Measurements from ENCODE around the gene GLS.

Gene GLS

DNA sequence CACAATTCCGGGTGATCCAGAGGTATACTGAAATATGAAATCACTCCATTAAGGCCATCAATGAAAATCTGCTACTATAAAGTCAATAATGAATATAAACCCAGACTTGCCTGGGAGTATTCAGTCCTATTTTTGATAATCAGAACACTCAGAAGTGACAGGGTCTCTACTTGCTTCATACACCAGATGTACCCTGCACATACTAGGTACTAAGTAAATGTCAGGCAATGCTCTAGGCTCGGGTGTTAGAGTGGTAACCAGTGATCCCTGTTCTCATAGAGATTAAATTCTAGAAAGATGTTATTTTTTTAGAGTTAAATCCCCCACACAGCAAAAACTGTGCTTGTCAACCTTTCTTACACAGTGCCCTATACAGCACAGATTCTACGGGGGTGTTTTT is 121.0 kb downstream of the GLS start:
- TF ChIP-seq, protein P1, sequence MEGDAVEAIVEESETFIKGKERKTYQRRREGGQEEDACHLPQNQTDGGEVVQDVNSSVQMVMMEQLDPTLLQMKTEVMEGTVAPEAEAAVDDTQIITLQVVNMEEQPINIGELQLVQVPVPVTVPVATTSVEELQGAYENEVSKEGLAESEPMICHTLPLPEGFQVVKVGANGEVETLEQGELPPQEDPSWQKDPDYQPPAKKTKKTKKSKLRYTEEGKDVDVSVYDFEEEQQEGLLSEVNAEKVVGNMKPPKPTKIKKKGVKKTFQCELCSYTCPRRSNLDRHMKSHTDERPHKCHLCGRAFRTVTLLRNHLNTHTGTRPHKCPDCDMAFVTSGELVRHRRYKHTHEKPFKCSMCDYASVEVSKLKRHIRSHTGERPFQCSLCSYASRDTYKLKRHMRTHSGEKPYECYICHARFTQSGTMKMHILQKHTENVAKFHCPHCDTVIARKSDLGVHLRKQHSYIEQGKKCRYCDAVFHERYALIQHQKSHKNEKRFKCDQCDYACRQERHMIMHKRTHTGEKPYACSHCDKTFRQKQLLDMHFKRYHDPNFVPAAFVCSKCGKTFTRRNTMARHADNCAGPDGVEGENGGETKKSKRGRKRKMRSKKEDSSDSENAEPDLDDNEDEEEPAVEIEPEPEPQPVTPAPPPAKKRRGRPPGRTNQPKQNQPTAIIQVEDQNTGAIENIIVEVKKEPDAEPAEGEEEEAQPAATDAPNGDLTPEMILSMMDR (IDR thresholded peaks at IDR 0.05; ENCODE audit: insufficient read depth, low read length) = no peak
- no peak for TF ChIP-seq POLR2AphosphoS5 (IDR thresholded peaks at IDR 0.05; ENCODE audit: low read depth)
- TF ChIP-seq, protein P2, sequence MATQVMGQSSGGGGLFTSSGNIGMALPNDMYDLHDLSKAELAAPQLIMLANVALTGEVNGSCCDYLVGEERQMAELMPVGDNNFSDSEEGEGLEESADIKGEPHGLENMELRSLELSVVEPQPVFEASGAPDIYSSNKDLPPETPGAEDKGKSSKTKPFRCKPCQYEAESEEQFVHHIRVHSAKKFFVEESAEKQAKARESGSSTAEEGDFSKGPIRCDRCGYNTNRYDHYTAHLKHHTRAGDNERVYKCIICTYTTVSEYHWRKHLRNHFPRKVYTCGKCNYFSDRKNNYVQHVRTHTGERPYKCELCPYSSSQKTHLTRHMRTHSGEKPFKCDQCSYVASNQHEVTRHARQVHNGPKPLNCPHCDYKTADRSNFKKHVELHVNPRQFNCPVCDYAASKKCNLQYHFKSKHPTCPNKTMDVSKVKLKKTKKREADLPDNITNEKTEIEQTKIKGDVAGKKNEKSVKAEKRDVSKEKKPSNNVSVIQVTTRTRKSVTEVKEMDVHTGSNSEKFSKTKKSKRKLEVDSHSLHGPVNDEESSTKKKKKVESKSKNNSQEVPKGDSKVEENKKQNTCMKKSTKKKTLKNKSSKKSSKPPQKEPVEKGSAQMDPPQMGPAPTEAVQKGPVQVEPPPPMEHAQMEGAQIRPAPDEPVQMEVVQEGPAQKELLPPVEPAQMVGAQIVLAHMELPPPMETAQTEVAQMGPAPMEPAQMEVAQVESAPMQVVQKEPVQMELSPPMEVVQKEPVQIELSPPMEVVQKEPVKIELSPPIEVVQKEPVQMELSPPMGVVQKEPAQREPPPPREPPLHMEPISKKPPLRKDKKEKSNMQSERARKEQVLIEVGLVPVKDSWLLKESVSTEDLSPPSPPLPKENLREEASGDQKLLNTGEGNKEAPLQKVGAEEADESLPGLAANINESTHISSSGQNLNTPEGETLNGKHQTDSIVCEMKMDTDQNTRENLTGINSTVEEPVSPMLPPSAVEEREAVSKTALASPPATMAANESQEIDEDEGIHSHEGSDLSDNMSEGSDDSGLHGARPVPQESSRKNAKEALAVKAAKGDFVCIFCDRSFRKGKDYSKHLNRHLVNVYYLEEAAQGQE (IDR thresholded peaks at IDR 0.05; ENCODE audit: insufficient replicate concordance, low read depth) = no peak
- no peak for TF ChIP-seq GABPA (IDR thresholded peaks at IDR 0.05; ENCODE audit: low read depth)
- TF ChIP-seq SPI1 (IDR thresholded peaks at IDR 0.05; ENCODE audit: borderline replicate concordance, low read depth) = no peak
- no peak overlapping the region for H3K27ac ChIP-seq (replicated peaks)
- DNase-seq (ENCODE audit: low read depth in 1 of 2, low spot score in 1 of 2) = no peak

DNA sequence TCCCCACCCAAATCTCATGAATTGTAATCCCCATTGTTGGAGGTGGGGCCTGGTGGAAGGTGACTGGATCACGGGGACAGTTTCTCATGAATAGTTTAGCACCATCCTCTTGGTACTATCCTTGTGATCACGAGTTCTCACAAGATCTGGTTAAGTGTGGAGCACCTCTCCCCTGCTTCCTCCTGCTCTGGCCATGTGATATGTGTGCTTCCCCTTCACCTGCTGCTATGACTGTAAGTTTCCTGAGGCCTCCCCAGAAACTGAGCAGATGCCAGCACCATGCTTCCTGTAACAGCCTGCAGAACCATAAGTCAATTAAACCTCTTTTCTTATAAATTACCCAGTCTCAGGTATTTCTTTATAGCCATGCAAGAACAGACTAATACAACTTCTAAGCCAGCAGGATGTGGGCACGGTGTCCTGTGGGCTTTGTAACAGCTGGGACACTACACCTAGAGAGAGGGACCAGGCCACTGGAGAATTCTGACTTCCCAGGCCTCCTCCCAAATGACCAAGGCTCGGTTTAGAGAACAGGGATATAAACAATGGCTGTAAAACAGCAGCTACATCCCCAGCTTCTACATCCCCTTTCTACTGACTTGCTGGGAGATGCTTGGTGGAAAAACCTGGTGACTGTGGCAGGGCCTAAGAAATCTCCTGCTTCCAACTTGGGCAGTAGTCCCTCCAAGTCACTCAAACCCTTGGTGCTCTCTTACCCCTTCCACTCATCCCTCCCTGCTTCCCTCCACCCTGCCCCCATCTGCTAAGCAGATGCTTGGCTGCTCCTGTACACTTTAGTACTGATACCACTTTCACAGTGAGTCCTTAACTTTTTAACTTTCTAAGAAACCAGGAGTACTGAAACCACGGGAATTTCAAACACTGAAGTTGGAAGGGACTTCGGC is 123.0 kb downstream of the GLS start:
- Histone ChIP-seq H3K27ac (replicated peaks) (no peak overlapping the region), H3K27me3 (ENCODE audit: insufficient read depth, poor library complexity, severe bottlenecking) (no peaks in the 10 kb centered on the region), H3K4me3 (replicated peaks; ENCODE audit: insufficient read depth, low read length) (no peak overlapping the region)
- DNase-seq (ENCODE audit: low read depth in 1 of 2, low spot score in 1 of 2) = no peak
- no peak for TF ChIP-seq SPI1 (IDR thresholded peaks at IDR 0.05; ENCODE audit: borderline replicate concordance, low read depth)
- no peak for TF ChIP-seq POLR2AphosphoS5 (IDR thresholded peaks at IDR 0.05; ENCODE audit: low read depth)
- TF ChIP-seq, protein P1 (IDR thresholded peaks at IDR 0.05; ENCODE audit: insufficient read depth, low read length) = no peak
- TF ChIP-seq, protein P2 (IDR thresholded peaks at IDR 0.05; ENCODE audit: insufficient replicate concordance, low read depth) = no peak
- TF ChIP-seq GABPA (IDR thresholded peaks at IDR 0.05; ENCODE audit: low read depth) = no peak

More for the DNA sequence above, 121.0 kb downstream of the GLS start:
- no peaks in the 10 kb centered on the region for H3K27me3 ChIP-seq (ENCODE audit: insufficient read depth, poor library complexity, severe bottlenecking)
- H3K4me3 ChIP-seq (replicated peaks; ENCODE audit: insufficient read depth, low read length) = no peak overlapping the region

DNA sequence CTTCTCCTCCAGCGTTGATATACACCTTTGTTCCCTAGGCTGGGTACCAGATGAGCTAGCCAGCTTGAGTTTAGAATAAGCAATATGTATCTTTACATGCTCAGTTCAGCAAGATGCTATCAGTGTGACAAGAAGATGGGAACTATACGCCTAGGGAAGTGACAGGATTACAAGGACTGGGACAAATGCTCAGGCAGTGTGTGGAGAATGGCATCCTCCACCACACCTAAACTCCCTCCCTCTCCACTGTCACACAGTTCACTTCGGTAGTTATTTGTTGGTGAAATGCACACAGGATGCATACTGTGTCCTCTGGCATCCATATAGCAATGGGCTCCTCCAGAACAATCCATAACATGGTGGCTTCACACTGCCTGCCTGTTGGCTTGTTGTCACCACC is 125.7 kb downstream of the GLS start:
- TF ChIP-seq, protein P2 (IDR thresholded peaks at IDR 0.05; ENCODE audit: insufficient replicate concordance, low read depth) = no peak
- TF ChIP-seq POLR2AphosphoS5 (IDR thresholded peaks at IDR 0.05; ENCODE audit: low read depth) = no peak
- TF ChIP-seq GABPA (IDR thresholded peaks at IDR 0.05; ENCODE audit: low read depth) = no peak
- TF ChIP-seq SPI1 (IDR thresholded peaks at IDR 0.05; ENCODE audit: borderline replicate concordance, low read depth) = no peak
- TF ChIP-seq, protein P1 (IDR thresholded peaks at IDR 0.05; ENCODE audit: insufficient read depth, low read length) = no peak
- no peak for DNase-seq (ENCODE audit: low read depth in 1 of 2, low spot score in 1 of 2)
- no peak overlapping the region for H3K4me3 ChIP-seq (replicated peaks; ENCODE audit: insufficient read depth, low read length)

More for the DNA sequence above, 125.7 kb downstream of the GLS start:
- no peak overlapping the region for H3K27ac ChIP-seq (replicated peaks)
- H3K27me3 ChIP-seq (ENCODE audit: insufficient read depth, poor library complexity, severe bottlenecking) = no peaks in the 10 kb centered on the region
